ENCODE measurements around the gene SSBP3. TPM values are rescaled to one million over a fixed set of nuclear protein-coding genes. Genes with fewer than 3 reads are reported as not detected.

The SSBP3 gene
- total RNA-seq, 1 experiment from 2014 or later = 42.1 TPM

DNA sequence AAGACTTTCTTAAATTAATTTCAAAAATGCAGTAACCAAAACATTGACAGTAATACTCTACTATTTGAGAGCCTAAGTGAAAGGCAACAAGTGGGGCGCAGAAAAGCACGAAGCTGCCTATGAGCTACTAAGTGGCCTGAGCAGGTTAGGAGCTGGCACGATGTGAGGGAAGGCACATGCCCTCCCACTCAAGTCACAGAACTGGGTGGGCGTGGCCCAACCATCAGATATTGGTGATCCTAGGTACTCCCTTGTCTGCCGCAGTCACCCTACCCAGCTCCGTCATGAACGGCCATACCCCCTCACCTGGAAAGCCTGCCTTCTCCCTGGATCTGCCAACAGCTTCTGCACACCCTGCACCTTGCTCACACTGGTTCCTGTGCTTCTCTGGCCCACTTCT, 40.8 kb downstream of the SSBP3 start:
- no peak overlapping the region for H3K4me3 Mint-ChIP-seq (ENCODE audit: unreplicated experiment)
- no TSS peak for BruUV-seq (replicated peaks)

GRCh38 chr1:54364995-54365394, 41.2 kb downstream of the SSBP3 start:
- H3K4me1 ChIP-seq = no peaks in the 10 kb centered on the region
- H3K9me3 Mint-ChIP-seq (ENCODE audit: unreplicated experiment) = no peaks in the 10 kb centered on the region
- no peak overlapping the region for H3K4me3 ChIP-seq (ENCODE audit: low read depth, low read length)
- no peak overlapping the region for H3K27ac Mint-ChIP-seq (ENCODE audit: unreplicated experiment)
- no TSS peak for BruUV-seq (replicated peaks)
- no peaks in the 10 kb centered on the region for H3K27me3 Mint-ChIP-seq (ENCODE audit: insufficient read depth, unreplicated experiment)
- TF ChIP-seq CTCF (IDR thresholded peaks at IDR 0.05; ENCODE audit: insufficient read depth in 1 of 2, low read depth in 1 of 2, low read length in 1 of 2, severe bottlenecking in 1 of 2, unreplicated experiment in 1 of 2) = no peak
- intact Hi-C loops (cut with micrococcal nuclease; ENCODE audit: unreplicated experiment) = no loop called here
- H3K36me3 Mint-ChIP-seq (ENCODE audit: insufficient read depth, unreplicated experiment) = no peaks in the 10 kb centered on the region
- POLR2A ChIA-PET = no interaction called here
- no peaks in the 10 kb centered on the region for H3K9me3 ChIP-seq
- no peaks in the 10 kb centered on the region for H3K36me3 ChIP-seq (ENCODE audit: control insufficient read depth, insufficient read depth, low read length)
- DNase-seq = no peak
- H3K4me1 Mint-ChIP-seq (ENCODE audit: low read depth, unreplicated experiment) = no peaks in the 10 kb centered on the region
- H3K27me3 ChIP-seq (replicated peaks; ENCODE audit: control insufficient read depth, insufficient read depth, low read length) = no peaks in the 10 kb centered on the region
- CTCF ChIA-PET = interaction anchor here (0.5 kb wide), 1 partner anchor 93 kb away, joined by 5 read pairs; no protein-coding TSS in a partner anchor
- H3K4me3 Mint-ChIP-seq (ENCODE audit: unreplicated experiment) = no peak overlapping the region

More for the DNA sequence above, 40.8 kb downstream of the SSBP3 start:
- Histone ChIP-seq H3K27me3 (replicated peaks; ENCODE audit: control insufficient read depth, insufficient read depth, low read length) (no peaks in the 10 kb centered on the region), H3K4me3 (ENCODE audit: low read depth, low read length) (no peak overlapping the region), H3K36me3 (ENCODE audit: control insufficient read depth, insufficient read depth, low read length) (no peaks in the 10 kb centered on the region), H3K4me1 (no peaks in the 10 kb centered on the region), H3K9me3 (no peaks in the 10 kb centered on the region)
- no peak for DNase-seq
- intact Hi-C loops (cut with micrococcal nuclease; ENCODE audit: unreplicated experiment) = no loop called here
- no peak overlapping the region for H3K27ac Mint-ChIP-seq (ENCODE audit: unreplicated experiment)
- H3K4me1 Mint-ChIP-seq (ENCODE audit: low read depth, unreplicated experiment) = no peaks in the 10 kb centered on the region
- no peaks in the 10 kb centered on the region for H3K27me3 Mint-ChIP-seq (ENCODE audit: insufficient read depth, unreplicated experiment)
- H3K36me3 Mint-ChIP-seq (ENCODE audit: insufficient read depth, unreplicated experiment) = no peaks in the 10 kb centered on the region
- H3K9me3 Mint-ChIP-seq (ENCODE audit: unreplicated experiment) = no peaks in the 10 kb centered on the region
- POLR2A ChIA-PET = no interaction called here
- CTCF ChIA-PET = interaction anchor here (0.5 kb wide), 1 partner anchor 93 kb away, joined by 5 read pairs; no protein-coding TSS in a partner anchor
- no peak for TF ChIP-seq CTCF (IDR thresholded peaks at IDR 0.05; ENCODE audit: insufficient read depth in 1 of 2, low read depth in 1 of 2, low read length in 1 of 2, severe bottlenecking in 1 of 2, unreplicated experiment in 1 of 2)

DNA sequence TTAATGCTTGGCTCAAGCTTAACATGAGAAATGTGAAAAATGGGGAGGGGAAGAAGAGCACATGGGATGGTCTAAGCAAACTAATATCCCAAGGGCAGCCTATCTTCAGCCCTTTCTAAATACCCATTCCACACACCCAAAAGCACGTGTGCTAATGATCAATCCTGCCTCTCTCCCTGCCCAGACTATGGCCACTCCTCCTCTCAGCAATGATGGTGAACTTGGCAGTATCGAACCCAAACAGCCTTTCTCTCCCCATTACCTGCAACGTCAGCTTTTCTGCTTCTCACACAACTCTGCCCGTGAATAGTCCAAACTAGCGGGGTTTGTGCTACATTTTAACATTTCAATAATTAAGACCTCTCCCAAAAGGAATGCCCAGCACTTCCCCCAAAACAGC, 41.6 kb downstream of the SSBP3 start:
- intact Hi-C loops (cut with micrococcal nuclease; ENCODE audit: unreplicated experiment) = no loop called here
- no peaks in the 10 kb centered on the region for H3K4me1 ChIP-seq
- BruUV-seq (replicated peaks) = no TSS peak
- no peak overlapping the region for H3K4me3 ChIP-seq (ENCODE audit: low read depth, low read length)
- CTCF ChIA-PET = no interaction called here
- no peaks in the 10 kb centered on the region for H3K27me3 Mint-ChIP-seq (ENCODE audit: insufficient read depth, unreplicated experiment)
- H3K4me3 Mint-ChIP-seq (ENCODE audit: unreplicated experiment) = no peak overlapping the region
- H3K27me3 ChIP-seq (replicated peaks; ENCODE audit: control insufficient read depth, insufficient read depth, low read length) = no peaks in the 10 kb centered on the region
- no peaks in the 10 kb centered on the region for H3K4me1 Mint-ChIP-seq (ENCODE audit: low read depth, unreplicated experiment)
- POLR2A ChIA-PET = no interaction called here
- no peaks in the 10 kb centered on the region for H3K9me3 ChIP-seq
- no peaks in the 10 kb centered on the region for H3K9me3 Mint-ChIP-seq (ENCODE audit: unreplicated experiment)
- no peaks in the 10 kb centered on the region for H3K36me3 Mint-ChIP-seq (ENCODE audit: insufficient read depth, unreplicated experiment)
- no peak for DNase-seq
- H3K36me3 ChIP-seq (ENCODE audit: control insufficient read depth, insufficient read depth, low read length) = no peaks in the 10 kb centered on the region
- no peak for TF ChIP-seq CTCF (IDR thresholded peaks at IDR 0.05; ENCODE audit: insufficient read depth in 1 of 2, low read depth in 1 of 2, low read length in 1 of 2, severe bottlenecking in 1 of 2, unreplicated experiment in 1 of 2)
- H3K27ac Mint-ChIP-seq (ENCODE audit: unreplicated experiment) = no peak overlapping the region
